C4-2B (cell line): ENCODE data around the gene NOP9.

ENCODE experiments used
- H3K27ac ChIP-seq: fragments of 450-650 bp; 2 replicates; pipeline ENCODE4 v1.5.1; 2017
- ZFX ChIP-seq: fragments of 450-650 bp; IDR thresholded peaks from 2 replicates; pipeline ENCODE4 v1.6.1; 2017
- TF ChIP-seq, protein P1 (sequence below): fragments of 450-650 bp; conservative IDR thresholded peaks from 2 replicates; pipeline ENCODE4 v1.5.1; 2017; ENCODE audit warnings: mild to moderate bottlenecking

NOP9 gene

DNA sequence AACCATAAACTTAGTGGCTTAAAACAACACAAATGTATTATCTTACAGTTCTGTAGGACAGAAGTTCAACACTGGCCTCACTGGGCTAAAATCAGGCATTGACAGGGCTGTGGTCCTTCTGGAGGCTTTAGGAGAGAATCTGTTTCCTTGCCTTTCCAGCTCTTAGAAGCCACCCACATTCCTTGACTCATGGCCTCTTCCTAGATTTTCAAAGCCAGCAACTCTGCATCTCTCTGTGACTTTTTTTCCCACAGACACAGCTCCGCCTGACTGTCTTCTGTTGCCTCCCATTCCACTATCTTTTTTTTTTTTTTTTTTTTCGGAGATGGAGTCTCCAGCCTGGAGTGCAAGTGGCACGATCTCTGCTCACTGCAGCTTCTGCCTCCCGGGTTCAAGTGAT, 56.6 kb downstream of the NOP9 start:
- TF ChIP-seq ZFX, result no peak
- TF ChIP-seq, protein P1, sequence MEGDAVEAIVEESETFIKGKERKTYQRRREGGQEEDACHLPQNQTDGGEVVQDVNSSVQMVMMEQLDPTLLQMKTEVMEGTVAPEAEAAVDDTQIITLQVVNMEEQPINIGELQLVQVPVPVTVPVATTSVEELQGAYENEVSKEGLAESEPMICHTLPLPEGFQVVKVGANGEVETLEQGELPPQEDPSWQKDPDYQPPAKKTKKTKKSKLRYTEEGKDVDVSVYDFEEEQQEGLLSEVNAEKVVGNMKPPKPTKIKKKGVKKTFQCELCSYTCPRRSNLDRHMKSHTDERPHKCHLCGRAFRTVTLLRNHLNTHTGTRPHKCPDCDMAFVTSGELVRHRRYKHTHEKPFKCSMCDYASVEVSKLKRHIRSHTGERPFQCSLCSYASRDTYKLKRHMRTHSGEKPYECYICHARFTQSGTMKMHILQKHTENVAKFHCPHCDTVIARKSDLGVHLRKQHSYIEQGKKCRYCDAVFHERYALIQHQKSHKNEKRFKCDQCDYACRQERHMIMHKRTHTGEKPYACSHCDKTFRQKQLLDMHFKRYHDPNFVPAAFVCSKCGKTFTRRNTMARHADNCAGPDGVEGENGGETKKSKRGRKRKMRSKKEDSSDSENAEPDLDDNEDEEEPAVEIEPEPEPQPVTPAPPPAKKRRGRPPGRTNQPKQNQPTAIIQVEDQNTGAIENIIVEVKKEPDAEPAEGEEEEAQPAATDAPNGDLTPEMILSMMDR, result no peak
- no peak overlapping the region for H3K27ac ChIP-seq
